Hematopoietic multipotent progenitor cell treated with erythropoietin and hydrocortisone succinate and interleukin-3 and kit ligand, for 6 days (in vitro differentiated cells): ENCODE results near the gene CA14.
A peak's percentile ranks its signal among the peaks of the same experiment; 100 is the strongest.
"Not testable (repeated sequence)": the region's sequence is repeated elsewhere in the genome, so short reads cannot be mapped to it uniquely, and the experiment has no call there.

Experiments
- DNase-seq: peaks from one replicate; pipeline ENCODE4 v3.0.0-alpha.2; 2015

Gene CA14

GRCh38 chr1:150236614-150237100 lies 20.9 kb upstream of the CA14 start:
- no peak for DNase-seq

- not testable (repeated sequence) for DNase-seq
Measured at GRCh38 chr1:150237176-150237575, 20.4 kb upstream of the CA14 start.

- no peak for DNase-seq
Measured at GRCh38 chr1:150237746-150238145, 19.8 kb upstream of the CA14 start.

GRCh38 chr1:150243003-150243402 lies 14.6 kb upstream of the CA14 start:
- no peak for DNase-seq

GRCh38 chr1:150249936-150250335 lies 7.6 kb upstream of the CA14 start:
- DNase-seq, result no peak

- DNase-seq, result no peak
Measured at GRCh38 chr1:150256198-150256553, 1.4 kb upstream of the CA14 start.

GRCh38 chr1:150256554-150257341 lies 826 bp upstream of the CA14 start:
- no peak for DNase-seq

GRCh38 chr1:150259217-150259616 lies 1.6 kb downstream of the CA14 start:
- no peak for DNase-seq

GRCh38 chr1:150259758-150260669 lies 2.4 kb downstream of the CA14 start:
- peak; percentile 16 for DNase-seq

- DNase-seq, result no peak
Measured at GRCh38 chr1:150261367-150261766, 3.8 kb downstream of the CA14 start.

- peak; percentile 13 for DNase-seq
Measured at GRCh38 chr1:150262388-150263320, 5.1 kb downstream of the CA14 start.

- no peak for DNase-seq
Measured at GRCh38 chr1:150263549-150263948, 6.0 kb downstream of the CA14 start.

- no peak for DNase-seq
Measured at GRCh38 chr1:150267896-150268295, 10.3 kb downstream of the CA14 start.

- DNase-seq, result peak; percentile 69
Measured at GRCh38 chr1:150268340-150268704, 10.7 kb downstream of the CA14 start.

- peak; percentile 99 for DNase-seq
Measured at GRCh38 chr1:150268705-150269403, 11.3 kb downstream of the CA14 start, which contains the start of gene APH1A. Gene APH1A (minus strand): TSS chr1:150269016. CDS start chr1:150268810, 206 bp downstream.

- DNase-seq, result no peak
Measured at GRCh38 chr1:150269451-150269850, 11.9 kb downstream of the CA14 start.

GRCh38 chr1:150271291-150271959 lies 13.9 kb downstream of the CA14 start:
- no peak for DNase-seq

GRCh38 chr1:150273311-150273710 lies 15.7 kb downstream of the CA14 start:
- DNase-seq, result no peak

GRCh38 chr1:150280138-150280707 lies 22.6 kb downstream of the CA14 start:
- no peak for DNase-seq

GRCh38 chr1:150281221-150281757 lies 23.7 kb downstream of the CA14 start:
- DNase-seq, result peak; percentile 93
